Measurements from ENCODE around the gene KNTC1. TPM values are rescaled to one million over a fixed set of nuclear protein-coding genes. Genes with fewer than 3 reads are reported as not detected.
A peak's percentile ranks its signal among the peaks of the same experiment; 100 is the strongest.

KNTC1 gene
- total and polyA plus RNA-seq, 2 of the 13 experiments (the other 11 are each of a cell fraction or from before 2014, with no cell fraction given) = 45.1 to 57.6 TPM

GRCh38 chr12:122526683-122527477 is at the start of gene KNTC1, which contains the start of gene RSRC2 (continued):
- TF ChIP-seq ZNF281 (CRISPR knock-in tag; IDR thresholded peaks at IDR 0.05; ENCODE audit: borderline replicate concordance) (peak; percentile 82), PITX1 (CRISPR knock-in tag; IDR thresholded peaks at IDR 0.05) (peak; percentile 87; the same call in 1 of the 2 replicates), HDAC1 (CRISPR knock-in tag; IDR thresholded peaks at IDR 0.05) (peak; percentile 88), NR2F1 (CRISPR knock-in tag; IDR thresholded peaks at IDR 0.05) (no peak), ARID4A (CRISPR knock-in tag; IDR thresholded peaks at IDR 0.05; ENCODE audit: borderline replicate concordance) (peak; percentile 97), KLF11 (CRISPR knock-in tag; IDR thresholded peaks at IDR 0.05) (peak; percentile 20; the same call in 1 of the 2 replicates), SRY (CRISPR knock-in tag; IDR thresholded peaks at IDR 0.05) (no peak), KDM5B (CRISPR knock-in tag; IDR thresholded peaks at IDR 0.05; ENCODE audit: borderline replicate concordance) (peak; percentile 45; the same call in 1 of the 2 replicates), ZNF446 (CRISPR knock-in tag; IDR thresholded peaks at IDR 0.05) (no peak), ZNF598 (CRISPR knock-in tag; IDR thresholded peaks at IDR 0.05; ENCODE audit: borderline replicate concordance) (peak; percentile 49; the same call in 1 of the 2 replicates), ZNF451 (CRISPR knock-in tag; IDR thresholded peaks at IDR 0.05) (no peak)
- TF ChIP-seq, protein P1, sequence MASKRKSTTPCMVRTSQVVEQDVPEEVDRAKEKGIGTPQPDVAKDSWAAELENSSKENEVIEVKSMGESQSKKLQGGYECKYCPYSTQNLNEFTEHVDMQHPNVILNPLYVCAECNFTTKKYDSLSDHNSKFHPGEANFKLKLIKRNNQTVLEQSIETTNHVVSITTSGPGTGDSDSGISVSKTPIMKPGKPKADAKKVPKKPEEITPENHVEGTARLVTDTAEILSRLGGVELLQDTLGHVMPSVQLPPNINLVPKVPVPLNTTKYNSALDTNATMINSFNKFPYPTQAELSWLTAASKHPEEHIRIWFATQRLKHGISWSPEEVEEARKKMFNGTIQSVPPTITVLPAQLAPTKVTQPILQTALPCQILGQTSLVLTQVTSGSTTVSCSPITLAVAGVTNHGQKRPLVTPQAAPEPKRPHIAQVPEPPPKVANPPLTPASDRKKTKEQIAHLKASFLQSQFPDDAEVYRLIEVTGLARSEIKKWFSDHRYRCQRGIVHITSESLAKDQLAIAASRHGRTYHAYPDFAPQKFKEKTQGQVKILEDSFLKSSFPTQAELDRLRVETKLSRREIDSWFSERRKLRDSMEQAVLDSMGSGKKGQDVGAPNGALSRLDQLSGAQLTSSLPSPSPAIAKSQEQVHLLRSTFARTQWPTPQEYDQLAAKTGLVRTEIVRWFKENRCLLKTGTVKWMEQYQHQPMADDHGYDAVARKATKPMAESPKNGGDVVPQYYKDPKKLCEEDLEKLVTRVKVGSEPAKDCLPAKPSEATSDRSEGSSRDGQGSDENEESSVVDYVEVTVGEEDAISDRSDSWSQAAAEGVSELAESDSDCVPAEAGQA (IDR thresholded peaks at IDR 0.05; ENCODE audit: low read depth) = peak; percentile 92
- TF ChIP-seq, protein P1 (CRISPR knock-in tag; IDR thresholded peaks at IDR 0.05; ENCODE audit: borderline replicate concordance) = peak; percentile 50; the same call in 1 of the 2 replicates
- TF ChIP-seq, protein P2, sequence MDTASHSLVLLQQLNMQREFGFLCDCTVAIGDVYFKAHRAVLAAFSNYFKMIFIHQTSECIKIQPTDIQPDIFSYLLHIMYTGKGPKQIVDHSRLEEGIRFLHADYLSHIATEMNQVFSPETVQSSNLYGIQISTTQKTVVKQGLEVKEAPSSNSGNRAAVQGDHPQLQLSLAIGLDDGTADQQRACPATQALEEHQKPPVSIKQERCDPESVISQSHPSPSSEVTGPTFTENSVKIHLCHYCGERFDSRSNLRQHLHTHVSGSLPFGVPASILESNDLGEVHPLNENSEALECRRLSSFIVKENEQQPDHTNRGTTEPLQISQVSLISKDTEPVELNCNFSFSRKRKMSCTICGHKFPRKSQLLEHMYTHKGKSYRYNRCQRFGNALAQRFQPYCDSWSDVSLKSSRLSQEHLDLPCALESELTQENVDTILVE (CRISPR knock-in tag; IDR thresholded peaks at IDR 0.05) = peak; percentile 82

Data from HepG2 (cell line).